GM18520 (cell line): ENCODE results near the gene NAGLU.

Experiments
- ATAC-seq: cut with Tn5 transposase; IDR thresholded peaks from one replicate; pipeline ENCODE4 v1.9.1; 2021; ENCODE audit not compliant: unreplicated experiment

NAGLU gene

DNA sequence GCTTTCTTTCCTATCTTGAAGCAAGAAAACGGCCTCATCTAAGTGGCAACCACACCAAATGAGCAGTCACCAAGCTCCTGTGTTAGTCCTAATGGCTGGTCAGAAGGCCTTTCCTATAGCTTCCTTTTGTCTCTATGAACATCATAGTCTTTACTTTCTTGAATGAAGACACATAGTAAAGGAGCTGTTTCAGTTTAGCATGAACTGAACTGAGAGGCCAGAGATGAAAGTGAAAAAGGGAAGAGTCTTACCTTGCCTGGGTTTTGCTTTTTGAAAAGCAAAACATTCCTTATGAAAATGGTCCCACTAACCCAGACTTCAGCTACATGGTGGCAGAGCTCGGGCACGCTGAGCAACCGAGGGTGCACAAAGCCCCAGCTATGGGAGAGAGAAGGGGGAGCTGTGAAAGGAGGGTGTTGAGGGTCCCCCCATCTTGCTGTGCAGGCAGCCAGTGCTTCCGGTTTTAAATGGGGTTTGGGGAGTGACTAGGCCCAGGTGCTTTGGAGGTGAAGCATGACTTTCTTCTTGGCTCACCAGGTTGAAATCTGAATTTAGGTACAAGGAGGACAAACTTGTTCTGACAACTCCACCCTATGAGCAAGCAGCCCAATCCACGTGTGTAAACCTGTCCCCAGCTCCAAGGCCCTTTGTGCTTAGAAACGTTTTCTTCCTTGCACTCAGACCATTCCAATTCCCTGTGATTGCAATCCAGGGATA lies 50.6 kb downstream of the NAGLU start:
- ATAC-seq = no peak

GRCh38 chr17:42590886-42591285 lies 54.8 kb downstream of the NAGLU start:
- no peak for ATAC-seq

DNA sequence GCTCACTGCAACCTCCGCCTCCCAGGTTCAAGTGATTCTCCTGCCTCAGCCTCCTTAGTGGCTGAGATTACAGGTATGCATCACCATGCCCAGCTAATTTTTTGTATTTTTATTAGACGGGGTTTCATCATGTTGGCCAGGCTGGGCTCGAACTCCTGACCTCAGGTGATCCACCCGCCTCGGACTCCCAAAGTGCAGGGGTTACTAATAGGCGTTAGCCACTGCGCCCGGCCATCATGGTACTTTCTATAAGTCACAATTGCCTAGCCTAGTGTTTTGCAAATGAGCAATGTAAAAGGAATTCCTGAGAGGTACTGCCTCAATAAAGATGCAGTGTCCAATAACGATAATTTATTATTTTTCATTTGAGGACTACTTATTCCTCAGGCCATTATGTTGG lies 55.4 kb downstream of the NAGLU start:
- ATAC-seq = no peak
